HL-60/S4 treated with retinoic acid at 250 ng/mL for 4 days and 3 days (cell line): ENCODE data around the gene DHRS4L2.
"Not testable (repeated sequence)": the region's sequence is repeated elsewhere in the genome, so short reads cannot be mapped to it uniquely, and the experiment has no call there.

Source experiments
- in situ Hi-C: fragments of 300-500 bp; cut with MboI; formaldehyde crosslinking; loops from 2 replicates; pipeline ENCODE4 v1.7.0; 2022; ENCODE audit warnings: low sequenced_read_pairs

The DHRS4L2 gene

GRCh38 chr14:24015745-24016144 lies 27.0 kb downstream of the DHRS4L2 start:
- in situ Hi-C loops, result not testable (repeated sequence)

- in situ Hi-C loops, result not testable (repeated sequence)
Measured at GRCh38 chr14:24018978-24019377, 30.2 kb downstream of the DHRS4L2 start.

- in situ Hi-C loops, result not testable (repeated sequence)
Measured at GRCh38 chr14:24019944-24020343, 31.2 kb downstream of the DHRS4L2 start.

GRCh38 chr14:24020520-24020919 lies 31.8 kb downstream of the DHRS4L2 start:
- in situ Hi-C loops, result not testable (repeated sequence)

- in situ Hi-C loops, result not testable (repeated sequence)
Measured at GRCh38 chr14:24024939-24025418, 36.2 kb downstream of the DHRS4L2 start.

GRCh38 chr14:24029687-24030086 lies 41.0 kb downstream of the DHRS4L2 start:
- in situ Hi-C loops, result not testable (repeated sequence)

DNA sequence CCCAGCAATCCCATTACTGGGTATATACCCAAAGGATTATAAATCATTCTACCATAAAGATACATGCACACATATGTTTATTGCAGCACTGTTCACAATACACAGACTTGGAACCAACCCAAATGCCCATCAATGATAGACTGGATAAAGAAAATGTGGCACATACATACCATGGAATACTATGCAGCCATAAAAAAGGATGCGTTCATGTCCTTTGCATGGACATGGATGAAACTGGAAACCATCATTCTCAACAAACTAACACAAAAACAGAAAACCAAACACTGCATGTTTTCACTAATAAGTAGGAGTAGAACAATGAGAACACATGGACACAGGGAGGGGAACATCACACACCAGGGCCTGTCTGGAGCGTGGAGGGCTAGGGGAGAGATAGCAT lies 42.6 kb downstream of the DHRS4L2 start:
- in situ Hi-C loops, result not testable (repeated sequence)

DNA sequence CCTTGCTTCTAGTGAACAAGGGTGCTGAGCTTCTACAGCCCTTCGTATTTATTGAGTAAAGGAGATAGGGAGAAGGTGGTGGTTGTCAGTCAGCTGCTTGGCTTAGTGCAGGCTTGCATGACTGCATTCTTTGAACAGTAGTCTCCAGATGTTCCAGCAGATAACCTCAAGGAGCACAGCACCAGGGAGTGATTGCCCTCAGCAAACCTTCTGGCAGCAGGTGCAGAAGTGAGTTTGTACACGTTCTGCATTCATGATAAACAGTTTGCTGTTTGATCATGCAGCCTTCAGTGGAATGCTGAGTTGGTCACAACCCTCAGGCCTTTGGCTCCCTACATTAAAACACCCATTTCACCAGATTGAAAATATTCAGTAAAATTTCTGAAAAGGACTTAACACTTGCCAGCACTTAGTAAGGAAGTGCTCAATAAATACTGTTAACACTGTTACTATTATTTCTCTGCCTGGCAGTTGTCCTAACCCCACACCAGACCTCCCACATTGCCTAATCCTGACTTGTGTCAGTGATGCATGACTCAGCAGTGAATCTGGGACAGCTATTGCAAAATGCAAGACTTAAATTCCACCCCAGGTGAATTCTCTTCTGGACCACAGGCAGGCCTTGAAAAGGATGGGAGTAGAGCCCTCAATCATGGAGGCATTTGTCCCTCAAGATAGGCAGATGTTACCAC lies 44.1 kb downstream of the DHRS4L2 start:
- in situ Hi-C loops, result no loop called here

- in situ Hi-C loops, result not testable (repeated sequence)
Measured at GRCh38 chr14:24035769-24036168, 47.0 kb downstream of the DHRS4L2 start.

DNA sequence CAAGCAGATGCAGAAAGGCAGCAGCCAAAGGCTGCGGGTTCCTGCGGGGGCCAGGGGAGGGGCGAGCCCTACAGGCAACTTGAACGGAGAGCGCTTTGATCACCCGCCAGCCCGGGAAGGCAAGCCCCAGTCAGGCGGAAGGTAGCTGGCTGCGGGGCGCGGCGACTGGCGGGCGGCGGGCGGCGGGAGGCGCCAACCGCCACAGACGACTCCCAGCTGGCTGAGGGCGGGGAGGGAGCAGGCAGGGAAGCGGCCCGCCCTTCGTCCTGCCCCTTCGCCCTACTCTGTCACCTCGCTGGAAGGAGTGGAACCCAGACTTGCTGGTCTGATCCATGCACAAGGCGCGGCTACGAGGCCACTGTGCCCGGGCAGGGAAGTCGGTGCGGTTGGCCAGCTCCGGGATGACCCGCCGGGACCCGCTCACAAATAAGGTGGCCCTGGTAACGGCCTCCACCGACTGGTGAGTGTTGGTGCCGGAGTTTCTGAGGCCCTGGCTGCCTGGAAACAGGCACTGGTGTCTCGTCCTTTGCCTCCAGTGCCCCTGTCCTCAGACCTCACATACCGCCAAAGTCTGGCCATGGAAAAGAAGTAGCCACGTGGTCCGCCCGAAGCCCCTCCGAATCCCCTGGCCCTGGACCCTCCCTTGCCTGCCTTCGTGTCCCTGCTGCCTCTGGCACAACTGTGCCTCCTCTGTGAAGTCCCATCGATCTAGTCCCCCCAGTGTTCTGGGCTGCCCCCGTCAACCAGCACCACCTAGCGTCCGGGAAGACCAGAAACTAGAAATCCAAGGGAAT lies 47.6 kb downstream of the DHRS4L2 start:
- in situ Hi-C loops, result no loop called here

DNA sequence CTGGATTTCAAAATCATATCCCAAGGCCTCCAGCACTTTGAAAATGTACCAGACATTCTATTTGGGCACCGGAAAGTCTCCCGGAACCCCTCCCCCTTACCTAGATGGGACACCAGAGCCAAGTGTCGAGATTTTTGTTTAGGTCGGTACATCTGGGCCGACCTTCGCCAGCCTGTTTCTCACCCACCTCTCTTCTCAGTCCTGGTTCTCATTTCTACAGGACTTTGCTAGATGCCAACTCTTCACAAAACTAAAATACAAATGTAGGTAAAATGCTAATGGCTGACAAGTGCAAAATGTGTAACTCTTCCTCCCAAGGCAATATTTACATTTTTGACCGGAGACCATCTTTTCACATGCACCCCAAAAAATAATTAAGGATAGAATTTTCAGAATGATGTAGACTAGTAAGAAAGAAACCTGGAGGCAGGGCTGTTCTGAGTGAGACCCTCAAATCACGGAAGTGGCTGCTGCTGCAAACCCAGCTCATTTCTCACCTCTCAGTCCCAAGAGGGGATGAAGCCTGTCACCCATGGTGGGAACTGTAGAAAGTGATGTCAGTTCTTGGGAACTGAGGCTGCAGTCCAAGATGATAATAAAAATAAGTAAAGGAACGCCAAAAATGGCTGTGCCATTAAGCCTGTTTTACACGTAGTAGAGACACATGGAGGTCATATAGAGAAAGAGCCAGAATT lies 48.4 kb downstream of the DHRS4L2 start:
- in situ Hi-C loops, result not testable (repeated sequence)

- in situ Hi-C loops, result no loop called here
Measured at GRCh38 chr14:24037658-24038037, 48.9 kb downstream of the DHRS4L2 start.

- in situ Hi-C loops, result no loop called here
Measured at GRCh38 chr14:24038686-24039085, 50.0 kb downstream of the DHRS4L2 start.

DNA sequence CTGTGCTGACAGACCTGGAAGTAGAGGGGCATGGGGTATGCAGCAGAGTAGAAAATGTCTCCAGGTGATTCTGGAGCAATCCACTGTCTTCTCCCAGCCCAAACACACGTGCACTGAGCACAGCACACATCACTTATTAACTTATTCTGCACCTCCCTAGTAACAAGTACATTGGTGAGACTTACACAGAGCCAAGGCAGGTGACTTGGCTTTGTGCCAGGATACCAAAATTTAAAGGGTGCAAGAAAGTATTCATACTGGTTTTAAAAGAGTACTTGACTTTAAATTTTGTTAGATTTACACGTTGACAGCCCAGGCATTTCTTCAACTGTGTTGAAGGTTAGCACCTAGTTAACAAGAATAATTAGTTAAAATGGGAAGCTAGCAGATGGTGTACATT lies 52.0 kb downstream of the DHRS4L2 start:
- in situ Hi-C loops, result no loop called here

GRCh38 chr14:24042746-24043145 lies 54.0 kb downstream of the DHRS4L2 start:
- in situ Hi-C loops, result no loop called here

GRCh38 chr14:24049002-24049401 lies 60.3 kb downstream of the DHRS4L2 start:
- in situ Hi-C loops, result not testable (repeated sequence)

DNA sequence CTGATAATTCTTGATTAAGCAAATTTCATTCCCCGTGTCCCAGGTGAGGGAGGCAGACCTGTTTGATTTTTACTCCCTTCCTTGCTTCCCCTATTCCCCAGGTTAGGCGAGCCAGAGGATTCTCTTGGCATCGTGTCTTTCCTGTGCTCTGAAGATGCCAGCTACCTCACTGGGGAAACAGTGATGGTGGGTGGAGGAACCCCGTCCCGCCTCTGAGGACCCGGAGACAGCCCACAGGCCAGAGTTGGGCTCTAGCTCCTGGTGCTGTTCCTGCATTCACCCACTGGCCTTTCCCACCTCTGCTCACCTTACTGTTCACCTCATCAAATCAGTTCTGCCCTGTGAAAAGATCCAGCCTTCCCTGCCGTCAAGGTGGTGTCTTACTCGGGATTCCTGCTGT lies 62.0 kb downstream of the DHRS4L2 start:
- in situ Hi-C loops, result not testable (repeated sequence)

- in situ Hi-C loops, result no loop called here
Measured at GRCh38 chr14:24051176-24051788, 62.6 kb downstream of the DHRS4L2 start.

GRCh38 chr14:24051789-24052655 lies 63.3 kb downstream of the DHRS4L2 start, which contains the start of gene CARMIL3:
TSS of gene CARMIL3 (plus strand) at chr14:24052009. CDS start at chr14:24052154, 145 bp downstream.
- in situ Hi-C loops, result no loop called here
